ENCODE measurements around the gene CCDC148. TPM values are rescaled to one million over a fixed set of nuclear protein-coding genes. Genes with fewer than 3 reads are reported as not detected.

CCDC148 gene
- total and polyA plus RNA-seq, 2 experiments from 2014 or later = 1.2 to 1.8 TPM

- H3K36me3 ChIP-seq (ENCODE audit: insufficient read depth) = no peaks in the 10 kb centered on the region
- H3K4me3 ChIP-seq = no peak overlapping the region
- peaks cover 6% of the 10 kb centered on the region; the same call in 1 of the 2 replicates for H3K4me1 ChIP-seq (ENCODE audit: insufficient read depth)
- Mint-ChIP-seq H3K9me3 (no peaks in the 10 kb centered on the region), H3K4me1 (peaks cover 8% of the 10 kb centered on the region; the same call in 2 of the 3 replicates), H3K36me3 (ENCODE audit: low read depth) (no peaks in the 10 kb centered on the region), H3K27me3 (ENCODE audit: insufficient read depth, low read depth, poor library complexity) (no peaks in the 10 kb centered on the region), H3K4me3 (no peak overlapping the region), H3K27ac (no peak overlapping the region)
- H2AFZ ChIP-seq = no peak overlapping the region
- no peak overlapping the region for H3K27ac ChIP-seq (ENCODE audit: low read depth)
- ATAC-seq (no peak), DNase-seq (ENCODE audit: low spot score) (no peak)
- H3K79me2 ChIP-seq (replicated peaks; ENCODE audit: insufficient read depth) = no peaks in the 10 kb centered on the region
- no peaks in the 10 kb centered on the region for H3F3A ChIP-seq (replicated peaks; ENCODE audit: low read depth)
- TF ChIP-seq ETS1 (IDR thresholded peaks at IDR 0.05) (no peak), ZNF462 (CRISPR knock-in tag; IDR thresholded peaks at IDR 0.05) (no peak), STAT1 (IDR thresholded peaks at IDR 0.05; ENCODE audit: unreplicated experiment) (no peak), NANOG (IDR thresholded peaks at IDR 0.05; ENCODE audit: borderline replicate concordance) (no peak), ZNF331 (CRISPR knock-in tag; IDR thresholded peaks at IDR 0.05; ENCODE audit: low read depth) (no peak), POLR2AphosphoS5 (IDR thresholded peaks at IDR 0.05; ENCODE audit: low read depth) (no peak), JUNB (IDR thresholded peaks at IDR 0.05; ENCODE audit: unreplicated experiment) (no peak), EZH2phosphoT487 (IDR thresholded peaks at IDR 0.05; ENCODE audit: unreplicated experiment) (no peak), REST (IDR thresholded peaks at IDR 0.05; ENCODE audit: unreplicated experiment) (no peak), CREB1 (CRISPR knock-in tag; IDR thresholded peaks at IDR 0.05; ENCODE audit: low read depth) (no peak), EZH2 (IDR thresholded peaks at IDR 0.05; ENCODE audit: low read depth, unreplicated experiment) (no peak), ZNF114 (CRISPR knock-in tag; IDR thresholded peaks at IDR 0.05) (no peak), CTCF (conservative IDR thresholded peaks at IDR 0.05; ENCODE audit: low read depth in 2 of 2) (no peak)
- H3K27me3 ChIP-seq (ENCODE audit: insufficient read depth) = no peaks in the 10 kb centered on the region
- no peaks in the 10 kb centered on the region for H4K20me1 ChIP-seq (replicated peaks; ENCODE audit: insufficient read depth)
- no peak overlapping the region for H3K4me2 ChIP-seq
- H3K9me2 ChIP-seq (ENCODE audit: insufficient read depth) = peaks cover 11% of the 10 kb centered on the region
These were observed 321.9 kb downstream of the CCDC148 start for GRCh38 chr2:158134655-158135054.

Data from GM23338 (cell line).